Measurements from ENCODE around the gene RFWD3.
"Not testable (repeated sequence)": the region's sequence is repeated elsewhere in the genome, so short reads cannot be mapped to it uniquely, and the experiment has no call there.

The RFWD3 gene

GRCh38 chr16:74667255-74667700 is 601 bp upstream of the RFWD3 start:
- peak in 20 of 56 donors; percentile 1 to 20 (median 5) for DNase-seq

GRCh38 chr16:74666010-74666421 is 661 bp downstream of the RFWD3 start:
- DNase-seq = no peak

- no peak for DNase-seq
Observed at GRCh38 chr16:74661064-74661463, 5.6 kb downstream of the RFWD3 start.

- DNase-seq = no peak
Observed at GRCh38 chr16:74660383-74660782, 6.3 kb downstream of the RFWD3 start.

- DNase-seq = no peak
Observed at GRCh38 chr16:74659041-74659440, 7.6 kb downstream of the RFWD3 start.

- DNase-seq = no peak
Observed at GRCh38 chr16:74657870-74658642, 8.6 kb downstream of the RFWD3 start.

GRCh38 chr16:74654536-74655050 is 12.1 kb downstream of the RFWD3 start:
- no peak for DNase-seq

GRCh38 chr16:74652883-74653282 is 13.8 kb downstream of the RFWD3 start:
- not testable (repeated sequence) for DNase-seq

GRCh38 chr16:74652249-74652648 is 14.4 kb downstream of the RFWD3 start:
- no peak for DNase-seq

- no peak for DNase-seq
Observed at GRCh38 chr16:74651841-74652240, 14.8 kb downstream of the RFWD3 start.

- no peak for DNase-seq
Observed at GRCh38 chr16:74650966-74651567, 15.6 kb downstream of the RFWD3 start.

- no peak for DNase-seq
Observed at GRCh38 chr16:74649839-74650504, 16.7 kb downstream of the RFWD3 start.

GRCh38 chr16:74641969-74642368 is 24.7 kb downstream of the RFWD3 start:
- no peak for DNase-seq

- DNase-seq = no peak
Observed at GRCh38 chr16:74637742-74638453, 28.8 kb downstream of the RFWD3 start.

- DNase-seq = no peak
Observed at GRCh38 chr16:74635303-74635702, 31.4 kb downstream of the RFWD3 start.

GRCh38 chr16:74633686-74634085 is 33.0 kb downstream of the RFWD3 start:
- DNase-seq = no peak

GRCh38 chr16:74627506-74628220 is 39.0 kb downstream of the RFWD3 start:
- DNase-seq = no peak

- no peak for DNase-seq
Observed at GRCh38 chr16:74626741-74627416, 39.8 kb downstream of the RFWD3 start.

GRCh38 chr16:74625500-74626350 is 41.0 kb downstream of the RFWD3 start:
- DNase-seq = no peak
